GM12891 (cell line): Measurements from ENCODE around the gene CALN1.

Source experiments
- PAX5 ChIP-seq: IDR thresholded peaks from 2 replicates; pipeline ENCODE4 v1.6.1; 2011; ENCODE audit warnings: low read length, moderate library complexity, mild to moderate bottlenecking; ENCODE audit not compliant: insufficient read depth, severe bottlenecking
- POLR2A ChIP-seq: IDR thresholded peaks from 2 replicates; pipeline ENCODE4 v1.6.1; 2011; ENCODE audit warnings: low read depth, low read length, control low read depth
- POLR2AphosphoS5 ChIP-seq: IDR thresholded peaks from 2 replicates; pipeline ENCODE4 v1.6.1; 2011; ENCODE audit warnings: low read depth, low read length, control low read depth
- POU2F2 ChIP-seq: IDR thresholded peaks from 2 replicates; pipeline ENCODE4 v1.6.1; 2011; ENCODE audit warnings: low read depth, mild to moderate bottlenecking, control low read depth, low read length, moderate library complexity
- SPI1 ChIP-seq: IDR thresholded peaks from 2 replicates; pipeline ENCODE4 v1.6.1; 2011; ENCODE audit warnings: low read depth, low read length, control low read depth
- TAF1 ChIP-seq: IDR thresholded peaks from 2 replicates; pipeline ENCODE4 v1.6.1; 2011; ENCODE audit warnings: low read depth, low read length, control low read depth

DNA sequence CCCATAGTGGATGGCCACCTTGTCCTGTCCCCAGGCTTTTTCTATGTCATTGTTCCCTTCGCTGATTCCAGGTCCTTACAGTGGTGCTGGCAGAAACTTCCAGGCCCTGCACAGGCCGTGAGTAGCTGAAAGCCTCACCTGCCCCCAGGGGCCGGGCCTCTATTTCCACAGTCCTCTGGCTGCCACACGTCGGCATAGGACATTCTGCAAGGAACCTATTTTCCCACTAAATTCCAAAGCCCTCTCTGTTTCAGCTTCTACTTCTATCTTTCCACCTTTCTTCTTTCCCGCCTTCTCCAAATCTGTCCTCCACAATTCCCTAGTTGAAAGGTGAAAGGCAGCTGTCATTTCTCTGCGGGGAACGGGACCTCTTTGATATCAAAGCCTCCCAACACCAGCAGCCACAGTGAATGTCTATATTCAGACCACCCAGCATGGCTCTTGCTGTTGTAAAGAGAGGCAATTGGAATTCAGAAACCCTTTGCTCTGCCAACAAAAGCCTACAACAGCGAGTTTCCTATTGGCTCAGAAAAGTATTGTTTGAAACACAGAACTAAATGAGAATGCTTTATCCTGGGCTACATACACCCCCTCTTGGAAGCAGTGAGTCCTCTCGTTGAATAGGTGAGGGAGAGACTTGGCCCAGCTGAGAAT, 672.5 kb downstream of the CALN1 start:
- TF ChIP-seq POLR2A (no peak), POU2F2 (no peak), PAX5 (no peak), TAF1 (no peak), POLR2AphosphoS5 (no peak), SPI1 (no peak)
